ENCODE measurements around the gene TMUB1.

TMUB1 gene

DNA sequence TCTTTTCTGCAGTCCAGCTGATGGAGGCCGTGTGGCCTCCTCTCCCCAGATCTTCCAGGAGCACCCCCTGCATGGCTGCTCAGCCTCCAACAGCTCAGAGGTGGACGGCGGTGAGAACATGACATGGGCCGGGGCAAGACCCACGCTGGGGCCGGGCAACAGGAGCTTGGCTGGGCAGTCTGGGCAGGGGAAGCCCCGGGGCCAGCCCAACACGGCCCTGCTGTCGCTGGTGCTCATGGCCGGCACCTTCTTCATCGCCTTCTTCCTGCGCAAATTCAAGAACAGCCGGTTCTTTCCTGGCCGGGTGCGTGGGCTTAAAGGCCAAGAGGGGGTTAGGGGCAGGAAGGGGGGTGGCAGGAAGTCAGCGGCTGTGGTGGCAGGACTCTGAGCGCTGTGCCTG is 9.3 kb downstream of the TMUB1 start:
- no peak overlapping the region for H3K4me3 ChIP-seq (ENCODE audit: low read length)
- no peak overlapping the region for H2AFZ ChIP-seq (ENCODE audit: low read depth, low read length)
- H3K9ac ChIP-seq (ENCODE audit: low read length): no peak overlapping the region
- no peak overlapping the region for H3K4me2 ChIP-seq (ENCODE audit: low read length)
- H4K20me1 ChIP-seq (ENCODE audit: insufficient read depth, low read length): no peaks in the 10 kb centered on the region
- no peak for TF ChIP-seq EZH2phosphoT487 (IDR thresholded peaks at IDR 0.05; ENCODE audit: low read depth)
- no peaks in the 10 kb centered on the region for H3K27me3 ChIP-seq (ENCODE audit: low read depth, low read length)
- H3K36me3 ChIP-seq (replicated peaks; ENCODE audit: low read depth, low read length): peaks cover 31% of the 10 kb centered on the region
- H3K9me3 ChIP-seq (ENCODE audit: insufficient read depth, low read length): no peaks in the 10 kb centered on the region
- peaks cover 12% of the 10 kb centered on the region for H3K4me1 ChIP-seq (ENCODE audit: low read length)
- no peak overlapping the region for H3K27ac ChIP-seq (ENCODE audit: low read length)
- H3K79me2 ChIP-seq (ENCODE audit: low read length): peaks cover 8% of the 10 kb centered on the region

- no peak overlapping the region for H3K27ac ChIP-seq (ENCODE audit: low read length)
- no peaks in the 10 kb centered on the region for H3K4me1 ChIP-seq (ENCODE audit: low read length)
- no peak overlapping the region for H2AFZ ChIP-seq (ENCODE audit: low read depth, low read length)
- H3K36me3 ChIP-seq (replicated peaks; ENCODE audit: low read depth, low read length): peaks cover 37% of the 10 kb centered on the region
- no peak overlapping the region for H3K4me2 ChIP-seq (ENCODE audit: low read length)
- no peak overlapping the region for H3K4me3 ChIP-seq (ENCODE audit: low read length)
- no peaks in the 10 kb centered on the region for H4K20me1 ChIP-seq (ENCODE audit: insufficient read depth, low read length)
- no peaks in the 10 kb centered on the region for H3K27me3 ChIP-seq (ENCODE audit: low read depth, low read length)
- H3K9me3 ChIP-seq (ENCODE audit: insufficient read depth, low read length): no peaks in the 10 kb centered on the region
- TF ChIP-seq CTCF (IDR thresholded peaks at IDR 0.05; ENCODE audit: low read depth, low read length) (no peak), EZH2phosphoT487 (IDR thresholded peaks at IDR 0.05; ENCODE audit: low read depth) (no peak)
- no peaks in the 10 kb centered on the region for H3K79me2 ChIP-seq (ENCODE audit: low read length)
- no peak overlapping the region for H3K9ac ChIP-seq (ENCODE audit: low read length)
Measured at GRCh38 chr7:151071032-151071866, 12.0 kb downstream of the TMUB1 start.

DNA sequence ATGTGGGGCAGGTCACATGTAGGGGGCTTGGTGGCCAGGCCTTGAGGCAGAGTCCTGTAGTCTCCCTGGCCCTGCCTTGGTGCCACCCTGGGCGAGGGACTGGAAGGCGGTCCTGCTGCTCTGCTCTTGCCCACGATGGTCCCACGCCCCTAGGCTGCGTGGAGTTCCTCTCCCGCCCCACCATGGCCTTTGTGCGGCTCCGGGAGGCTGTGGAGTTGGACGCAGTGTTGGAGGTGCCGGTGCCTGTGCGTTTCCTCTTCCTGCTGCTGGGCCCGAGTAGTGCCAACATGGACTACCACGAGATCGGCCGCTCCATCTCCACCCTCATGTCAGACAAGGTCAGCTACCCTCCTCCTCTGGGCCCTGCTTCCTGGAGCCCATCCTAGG is 12.7 kb downstream of the TMUB1 start:
- H3K4me2 ChIP-seq (ENCODE audit: low read length): no peak overlapping the region
- H3K4me3 ChIP-seq (ENCODE audit: low read length): no peak overlapping the region
- peaks cover 30% of the 10 kb centered on the region for H3K36me3 ChIP-seq (replicated peaks; ENCODE audit: low read depth, low read length)
- H2AFZ ChIP-seq (ENCODE audit: low read depth, low read length): no peak overlapping the region
- no peak overlapping the region for H3K9ac ChIP-seq (ENCODE audit: low read length)
- H4K20me1 ChIP-seq (ENCODE audit: insufficient read depth, low read length): no peaks in the 10 kb centered on the region
- no peak for TF ChIP-seq CTCF (IDR thresholded peaks at IDR 0.05; ENCODE audit: low read depth, low read length)
- no peak for TF ChIP-seq EZH2phosphoT487 (IDR thresholded peaks at IDR 0.05; ENCODE audit: low read depth)
- H3K4me1 ChIP-seq (ENCODE audit: low read length): no peaks in the 10 kb centered on the region
- H3K9me3 ChIP-seq (ENCODE audit: insufficient read depth, low read length): no peaks in the 10 kb centered on the region
- H3K79me2 ChIP-seq (ENCODE audit: low read length): no peaks in the 10 kb centered on the region
- no peak overlapping the region for H3K27ac ChIP-seq (ENCODE audit: low read length)
- no peaks in the 10 kb centered on the region for H3K27me3 ChIP-seq (ENCODE audit: low read depth, low read length)

GRCh38 chr7:151069841-151070573 is 13.3 kb downstream of the TMUB1 start:
- Histone ChIP-seq H3K9me3 (ENCODE audit: insufficient read depth, low read length) (no peaks in the 10 kb centered on the region), H2AFZ (ENCODE audit: low read depth, low read length) (no peak overlapping the region), H3K4me3 (ENCODE audit: low read length) (no peak overlapping the region), H3K9ac (ENCODE audit: low read length) (no peak overlapping the region), H4K20me1 (ENCODE audit: insufficient read depth, low read length) (no peaks in the 10 kb centered on the region), H3K27me3 (ENCODE audit: low read depth, low read length) (no peaks in the 10 kb centered on the region), H3K79me2 (ENCODE audit: low read length) (no peaks in the 10 kb centered on the region), H3K4me1 (ENCODE audit: low read length) (no peaks in the 10 kb centered on the region), H3K4me2 (ENCODE audit: low read length) (no peak overlapping the region), H3K27ac (ENCODE audit: low read length) (no peak overlapping the region), H3K36me3 (replicated peaks; ENCODE audit: low read depth, low read length) (peaks cover 30% of the 10 kb centered on the region)
- TF ChIP-seq CTCF (IDR thresholded peaks at IDR 0.05; ENCODE audit: low read depth, low read length): no peak
- no peak for TF ChIP-seq EZH2phosphoT487 (IDR thresholded peaks at IDR 0.05; ENCODE audit: low read depth)

Measured in OCI-LY3 (cell line).